K562 (cell line): Measurements from ENCODE around the gene KLK7. TPM values are rescaled to one million over a fixed set of nuclear protein-coding genes. Genes with fewer than 3 reads are reported as not detected.

Source experiments
- ATAC-seq: fragments of 200-7000 bp; cut with Tn5 transposase; 3 replicates; pipeline ENCODE4 v1.9.1; 2020; ENCODE audit warnings: moderate library complexity
- BruUV-seq: library from RNA; stranded (reverse); fragments of 400-500 nt; replicated peaks from 2 replicates; lab custom pipeline; 2021; lab: Mats Ljungman, UMichigan
- CTCF ChIA-PET: fragments of 300-600 bp; formaldehyde crosslinking; extraction: SDS; loops from one replicate; lab custom pipeline; 2021; ENCODE audit warnings: low intra/inter-chr PET ratio; lab: Yijun Ruan, JAX
- POLR2A ChIA-PET: fragments of 300-600, 350-650 bp; sonication (Branson Sonifier 250); formaldehyde crosslinking; extraction: SDS; loops from one replicate; lab custom pipeline; 2021; ENCODE audit warnings: antibody characterized with exemption, inconsistent platforms; lab: Yijun Ruan, JAX
- DNase-seq, 4 experiments: peaks; one replicate each; pipeline versions ENCODE4 v3.0.0 to v3.0.0-alpha.2; 2011 to 2018; ENCODE audit warnings: low spot score in 3 of 4, mixed read lengths in 3 of 4; ENCODE audit errors: extremely low read depth in 1 of 4
- FAIRE-seq: peaks from 2 replicates; lab custom pipeline; 2011; peaks lifted over from hg19 to GRCh38; lab: Jason Lieb, UNC
- H2AFZ ChIP-seq: 2 replicates; pipeline ENCODE4 v1.6.0; 2011; ENCODE audit warnings: low read depth, low read length, control low read depth, inconsistent platforms
- H3K27ac ChIP-seq: fragments of 200-600 bp; 3 replicates; pipeline ENCODE4 v1.8.0; 2011; ENCODE audit warnings: low read depth, mild to moderate bottlenecking, control low read depth, inconsistent platforms, low read length, moderate library complexity, mixed read lengths; ENCODE audit errors: extremely low read depth
- H3K27me3 ChIP-seq, 2 experiments: fragments of 300-600 bp in 1 of 2; 2 replicates in 1 of 2; 3 replicates in 1 of 2; pipeline versions ENCODE4 v1.6.0 to v1.8.0; 2011; ENCODE audit warnings: inconsistent platforms in 2 of 2, low read length in 2 of 2, mild to moderate bottlenecking in 1 of 2, mixed read lengths in 1 of 2, moderate library complexity in 1 of 2; ENCODE audit not compliant: control insufficient read depth in 2 of 2, insufficient read depth in 2 of 2
- H3K36me3 ChIP-seq: fragments of 300-600 bp; 3 replicates; pipeline ENCODE4 v1.8.0; 2011; ENCODE audit warnings: mild to moderate bottlenecking, low read length, inconsistent platforms; ENCODE audit not compliant: control insufficient read depth, insufficient read depth
- H3K4me1 ChIP-seq, 2 experiments: fragments of 200-600 bp in 1 of 2; replicated peaks in 1 of 2; 2 replicates in 1 of 2; 3 replicates in 1 of 2; pipeline versions ENCODE4 v1.5.1 to v1.8.0; 2011; ENCODE audit warnings: inconsistent platforms in 2 of 2, low read length in 2 of 2, mild to moderate bottlenecking in 1 of 2, mixed read lengths in 1 of 2, moderate library complexity in 1 of 2; ENCODE audit not compliant: control insufficient read depth in 2 of 2, insufficient read depth in 2 of 2
- H3K4me2 ChIP-seq: 2 replicates; pipeline ENCODE4 v1.6.1; 2011; ENCODE audit warnings: low read length, control low read depth, inconsistent platforms, mixed read lengths; ENCODE audit not compliant: insufficient read depth
- H3K4me3 ChIP-seq: fragments of 200-600 bp; sonication (generic), shearing (Covaris generic); 2 replicates; pipeline ENCODE4 v1.5.1; 2016; ENCODE audit warnings: control low read depth, inconsistent platforms
- H3K79me2 ChIP-seq: fragments of 200-600 bp; 3 replicates; pipeline ENCODE4 v1.8.0; 2011; ENCODE audit warnings: low read length, inconsistent platforms; ENCODE audit not compliant: control insufficient read depth, insufficient read depth
- H3K9ac ChIP-seq, 2 experiments: 2 replicates each; pipeline versions ENCODE4 v1.6.0 to v1.6.1; 2011; ENCODE audit warnings: low read depth in 2 of 2, low read length in 2 of 2, control low read depth in 1 of 2, inconsistent platforms in 1 of 2, mild to moderate bottlenecking in 1 of 2, mixed read lengths in 1 of 2; ENCODE audit not compliant: insufficient read depth in 1 of 2
- H3K9me1 ChIP-seq: one replicate; pipeline ENCODE4 v1.6.0; 2011; ENCODE audit warnings: inconsistent platforms, mild to moderate bottlenecking, low read length, moderate library complexity; ENCODE audit not compliant: control insufficient read depth, insufficient read depth
- H3K9me3 ChIP-seq: replicated peaks from 2 replicates; pipeline ENCODE4 v1.5.1; 2011; ENCODE audit warnings: low read depth, low read length, inconsistent platforms; ENCODE audit not compliant: control insufficient read depth, insufficient read depth
- H4K20me1 ChIP-seq: replicated peaks from 2 replicates; pipeline ENCODE4 v1.6.1; 2011; ENCODE audit warnings: low read length, inconsistent platforms, mixed read lengths; ENCODE audit not compliant: control insufficient read depth, insufficient read depth
- CC2D1A ChIP-seq: fragments of 450-650 bp; IDR thresholded peaks from 2 replicates; pipeline ENCODE4 v1.6.1; 2017; ENCODE audit warnings: mild to moderate bottlenecking
- DPF2 ChIP-seq: fragments of 450-650 bp; IDR thresholded peaks from 2 replicates; pipeline ENCODE4 v1.6.1; 2016
- ELF2 ChIP-seq: fragments of 250-450 bp; sonication (Bioruptor Pico); IDR thresholded peaks from 2 replicates; pipeline ENCODE4 v1.5.0; 2021; ENCODE audit warnings: mild to moderate bottlenecking
- HDAC1 ChIP-seq, 2 experiments: fragments of 450-650 bp; IDR thresholded peaks; 2 replicates each; pipeline ENCODE4 v1.6.1; 2016 to 2017; ENCODE audit warnings: inconsistent platforms in 1 of 2, mild to moderate bottlenecking in 1 of 2, moderate library complexity in 1 of 2
- HINFP ChIP-seq: fragments of 450-650 bp; conservative IDR thresholded peaks from 2 replicates; pipeline ENCODE4 v1.6.1; 2016; ENCODE audit warnings: missing genetic modification characterization, low read depth, mild to moderate bottlenecking, control low read depth, missing compliant biosample characterization
- MAZ ChIP-seq, 2 experiments: fragments of 450-650 bp in 1 of 2; sonication (generic) in 1 of 2; formaldehyde crosslinking; IDR thresholded peaks in 1 of 2; conservative IDR thresholded peaks in 1 of 2; 2 replicates each; pipeline versions ENCODE4 v1.4.0 to v1.5.0; 2020; ENCODE audit warnings: mild to moderate bottlenecking in 1 of 2, missing genetic modification reagents in 1 of 2
- POLR2AphosphoS5 ChIP-seq: IDR thresholded peaks from 2 replicates; pipeline ENCODE4 v1.6.1; 2011; ENCODE audit warnings: mild to moderate bottlenecking, low read depth, low read length, moderate library complexity; ENCODE audit not compliant: control insufficient read depth, insufficient read depth
- POLR2H ChIP-seq: IDR thresholded peaks from 2 replicates; pipeline ENCODE4 v1.6.1; 2016; ENCODE audit warnings: missing genetic modification characterization, low read depth, mild to moderate bottlenecking, control low read depth, missing compliant biosample characterization, moderate library complexity
- PRDM10 ChIP-seq: fragments of 450-650 bp; IDR thresholded peaks from 2 replicates; pipeline ENCODE4 v1.6.1; 2018; ENCODE audit not compliant: partially characterized antibody
- SMARCE1 ChIP-seq: fragments of 450-650 bp; IDR thresholded peaks from 2 replicates; pipeline ENCODE4 v1.7.1; 2016; ENCODE audit warnings: mild to moderate bottlenecking
- SNRNP70 ChIP-seq: fragments of 200-400 bp; formaldehyde crosslinking; optimal IDR thresholded peaks from 2 replicates; pipeline ENCODE3; 2017; ENCODE audit warnings: low read depth, low read length
- STAT5B ChIP-seq: fragments of 250-450 bp; sonication (Bioruptor Pico); IDR thresholded peaks from 2 replicates; pipeline ENCODE4 v1.8.0; 2021; ENCODE audit warnings: mild to moderate bottlenecking, inconsistent platforms
- ZBTB5 ChIP-seq: fragments of 450-650 bp; IDR thresholded peaks from 2 replicates; pipeline ENCODE4 v1.6.1; 2017; ENCODE audit warnings: antibody characterized with exemption
- ZNF431 ChIP-seq: sonication (generic); formaldehyde crosslinking; IDR thresholded peaks from 2 replicates; pipeline ENCODE4 v1.8.0; 2022; ENCODE audit warnings: mild to moderate bottlenecking, missing genetic modification reagents
- WGBS: fragments of 100-300 bp; shearing (Covaris generic); methylation state at CpG from one replicate; pipeline ENCODE4 v1.1.6; 2016; ENCODE audit warnings: low coverage, mixed read lengths; ENCODE audit not compliant: insufficient coverage; ENCODE audit errors: missing lambda C conversion rate; 5-methylcytosine and 5-hydroxymethylcytosine counted together
- in situ Hi-C: fragments of 300-500 bp; cut with MboI; formaldehyde crosslinking; loops from 4 replicates; pipeline ENCODE4 v1.15.0; 2018; ENCODE audit warnings: inconsistent platforms, mixed read lengths
- intact Hi-C: fragments of 100-400 bp; cut with micrococcal nuclease; formaldehyde crosslinking; loops from 2 replicates; pipeline ENCODE4 v1.14.2; 2022
- polyA plus RNA-seq, 8 experiments: library from polyadenylated mRNA; depleted of rRNA in 4 of 8; stranded (reverse) in 5 of 8; unstranded in 3 of 8; fragments of >200 nt; fragmentation: Nextera tagmentation in 2 of 8; fragmentation: Illumina TruSeq in 1 of 8; extraction: Ambion mirVana in 2 of 8; extraction: Trizol in 1 of 8; gene quantifications; 2 replicates each; pipeline versions ENCODE4 v1.2.1 to v1.2.3, GENCODE V29; 2011 to 2014; ENCODE audit warnings: inconsistent platforms in 1 of 8, missing spikeins in 1 of 8
- total RNA-seq, 7 experiments: library from RNA; depleted of rRNA in 6 of 7; stranded (reverse); fragments of >200 nt in 6 of 7; fragmentation: Illumina TruSeq in 2 of 7; extraction: Trizol in 2 of 7; gene quantifications; 2 replicates each; pipeline versions ENCODE4 v1.2.1 to v1.2.3, GENCODE V29; 2011 to 2021; ENCODE audit warnings: low replicate concordance in 1 of 7

KLK7 gene
- total and polyA plus RNA-seq, 9 of the 15 experiments (the other 6 are each of a cell fraction or from before 2014, with no cell fraction given) = 0.03 TPM; not detected in 8

GRCh38 chr19:51002089-51002532 is 18.4 kb upstream of the KLK7 start:
- FAIRE-seq (no peak), DNase-seq (peak in 2 of 4 experiments; percentile 17 to 38), ATAC-seq (peak; percentile 11)
- in situ Hi-C loops = no loop called here
- ChIA-PET POLR2A (interaction anchor here (0.6 to 1.8 kb wide), 7 partner anchors 9 to 198 kb away, joined by 3 to 11 read pairs (median 3); partner anchors contain the start of gene CTU1), CTCF (no interaction called here)
- H3K9me1 ChIP-seq = no peaks in the 10 kb centered on the region
- peaks cover 19 to 32% of the 10 kb centered on the region in 2 experiments; a peak in 4 of 5 replicates for H3K4me1 ChIP-seq
- peak overlapping the region; percentile 53 to 87 for H3K9ac ChIP-seq
- no peaks in the 10 kb centered on the region for H3K9me3 ChIP-seq
- peak overlapping the region; percentile 38; the same call in 1 of the 3 replicates for H3K27ac ChIP-seq
- peak overlapping the region; percentile 97 for H2AFZ ChIP-seq
- H3K4me3 ChIP-seq = peak overlapping the region; percentile 26
- H3K36me3 ChIP-seq = no peaks in the 10 kb centered on the region
- WGBS = 4% methylated on average over 12 of the region's 12 CpGs
- no peaks in the 10 kb centered on the region for H4K20me1 ChIP-seq
- peak overlapping the region; percentile 88 for H3K4me2 ChIP-seq
- H3K27me3 ChIP-seq = peaks cover 0 to 14% of the 10 kb centered on the region in 2 experiments; a peak in 2 of 5 replicates
- no TSS peak for BruUV-seq
- intact Hi-C loops = no loop called here
- H3K79me2 ChIP-seq = no peaks in the 10 kb centered on the region
- 0 out of 4 replicates have a peak, but pooled peaks of 1 of the 2 experiments have one; percentile 37 for TF ChIP-seq MAZ (CRISPR knock-in tag; conservative IDR thresholded peaks at IDR 0.05 in 1 of 2, IDR thresholded peaks at IDR 0.05 in 1 of 2)
- no peak for TF ChIP-seq POLR2AphosphoS5
- no peak for TF ChIP-seq STAT5B
- TF ChIP-seq PRDM10 = peak; percentile 87
- TF ChIP-seq POLR2H = no peak
- no peak for TF ChIP-seq ZNF431 (CRISPR knock-in tag)
- TF ChIP-seq DPF2 = no peak
- peak; percentile 92 for TF ChIP-seq CC2D1A
- TF ChIP-seq ZBTB5 = peak; percentile 90
- peak; percentile 85 for TF ChIP-seq HINFP (tag)
- no peak for TF ChIP-seq SNRNP70
- TF ChIP-seq HDAC1 (IDR thresholded peaks at IDR 0.05) = 0 out of 4 replicates have a peak, but pooled peaks of 1 of the 2 experiments have one; percentile 48
- TF ChIP-seq ELF2 (CRISPR knock-in tag) = 0 out of 2 replicates have a peak, but pooled peaks have one; percentile 31
- 0 out of 2 replicates have a peak, but pooled peaks have one; percentile 17 for TF ChIP-seq SMARCE1
